Measurements from ENCODE around the gene RAET1E. TPM values are rescaled to one million over a fixed set of nuclear protein-coding genes. Genes with fewer than 3 reads are reported as not detected.

RAET1E gene
- total RNA-seq, 1 donor from 2014 or later: 0.13 TPM

Other genes with a start within 250 kb of the RAET1E start
- gene KATNA1, start 249.4 kb downstream of the RAET1E start, total RNA-seq: 13.9 and 16.7 TPM in 2 replicates
- gene LATS1, start 180.0 kb downstream of the RAET1E start, total RNA-seq: 5.5 and 8.2 TPM in 2 replicates
- gene NUP43, start 151.6 kb downstream of the RAET1E start, total RNA-seq: 26.8 and 30.4 TPM in 2 replicates
- gene PCMT1, start 148.4 kb downstream of the RAET1E start, total RNA-seq: 102 and 103 TPM in 2 replicates
- gene LRP11, start 33.8 kb downstream of the RAET1E start, total RNA-seq: 5.9 and 7.1 TPM in 2 replicates
- under 0.01 and 0.13 TPM in 2 replicates for gene RAET1G, start 25.0 kb upstream of the RAET1E start, total RNA-seq
- gene ULBP2, start 43.9 kb upstream of the RAET1E start, total RNA-seq: 1.0 and 1.4 TPM in 2 replicates
- under 0.01 TPM in 2 replicates for gene ULBP1, start 65.8 kb upstream of the RAET1E start, total RNA-seq
- not detected in 2 replicates for gene RAET1L, start 127.4 kb upstream of the RAET1E start, total RNA-seq
- 3.9 and 4.0 TPM in 2 replicates for gene ULBP3, start 171.0 kb upstream of the RAET1E start, total RNA-seq
- gene PPP1R14C, start 244.9 kb upstream of the RAET1E start, total RNA-seq: not detected in 2 replicates